Prostate gland (tissue), 2 donors: ENCODE results near the gene STAG1. TPM values are rescaled to one million over a fixed set of nuclear protein-coding genes. Genes with fewer than 3 reads are reported as not detected.

ENCODE experiments used
- DNase-seq: peaks from one replicate; pipeline ENCODE4 v3.0.0-alpha.2; 2019; ENCODE audit warnings: low spot score
- H3K27ac ChIP-seq, 2 donors: fragments of 200-600 bp; sonication (generic); 2 replicates each; pipeline ENCODE4 v1.5.1; 2017 to 2019
- H3K27me3 ChIP-seq: fragments of 200-600 bp; sonication (generic); replicated peaks from 2 replicates; pipeline ENCODE4 v1.5.1; 2019; ENCODE audit not compliant: insufficient read depth
- H3K36me3 ChIP-seq, 2 donors: fragments of 200-600 bp; sonication (generic); 1 replicate in 1 of 2; 2 replicates in 1 of 2; pipeline versions ENCODE4 v1.5.1 to v1.8.1; 2017 to 2019
- H3K4me1 ChIP-seq: fragments of 200-600 bp; sonication (generic); replicated peaks from 2 replicates; pipeline ENCODE4 v1.5.1; 2019
- H3K4me3 ChIP-seq, 2 donors: fragments of 200-600 bp; sonication (generic); 2 replicates each; pipeline ENCODE4 v1.5.1; 2017 to 2019
- H3K9me3 ChIP-seq: fragments of 200-600 bp; sonication (generic); 2 replicates; pipeline ENCODE4 v1.5.1; 2017
- POLR2A ChIP-seq: fragments of 450-650 bp; IDR thresholded peaks from one replicate; pipeline ENCODE4 v1.6.1; 2016; ENCODE audit warnings: antibody characterized with exemption, mild to moderate bottlenecking
- POLR2AphosphoS5 ChIP-seq: sonication (generic); formaldehyde crosslinking; IDR thresholded peaks from one replicate; pipeline ENCODE4 v1.6.1; 2017; ENCODE audit warnings: antibody characterized with exemption
- WGBS: methylation state at CpG from one replicate; pipeline ENCODE4 v1.1.5; 2018; 5-methylcytosine and 5-hydroxymethylcytosine counted together
- intact Hi-C: fragments of 100-400 bp; cut with DNase I; formaldehyde crosslinking; loops from one replicate; pipeline ENCODE4 v1.14.2; 2022
- total RNA-seq, 2 donors: library from RNA; depleted of rRNA; stranded (reverse); fragments of >200 nt; gene quantifications; one replicate each; pipeline ENCODE4 v1.1.0, GENCODE V29; 2016
- TF ChIP-seq, protein P1 (sequence below), 4 experiments: fragments of 200-600 bp in 2 of 4; fragments of 450-650 bp in 2 of 4; sonication (generic) in 2 of 4; IDR thresholded peaks; 1 replicate in 3 of 4; 2 replicates in 1 of 4; pipeline ENCODE4 v1.5.1; 2016 to 2019; ENCODE audit warnings: antibody characterized with exemption in 4 of 4, mild to moderate bottlenecking in 2 of 4, moderate library complexity in 2 of 4

STAG1 gene
- total RNA-seq, 2 donors from 2014 or later: 21.9 to 34.1 TPM

DNA sequence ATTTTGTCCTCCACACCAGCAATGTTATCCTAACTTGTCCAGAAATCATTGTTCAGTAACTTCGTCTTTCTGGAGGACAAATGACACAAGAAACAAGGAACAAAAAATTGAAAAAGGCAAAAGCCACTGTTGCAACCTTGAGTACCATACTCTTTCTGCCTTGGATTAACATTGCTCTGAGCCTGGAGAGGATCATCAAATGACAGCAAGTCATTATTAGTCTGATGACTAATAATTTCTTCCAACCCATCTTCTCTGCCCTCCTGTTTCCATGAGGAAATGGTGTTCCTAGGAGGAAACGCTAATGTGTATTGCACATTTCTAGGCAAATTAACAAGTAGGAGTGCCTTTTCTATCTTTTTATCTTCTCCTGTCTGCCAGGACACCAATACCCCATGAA, 348.1 kb downstream of the STAG1 start:
- no peaks in the 10 kb centered on the region for H3K4me1 ChIP-seq
- H3K27ac ChIP-seq: no peak overlapping the region
- no peaks in the 10 kb centered on the region for H3K36me3 ChIP-seq
- TF ChIP-seq POLR2A (no peak), POLR2AphosphoS5 (no peak)
- TF ChIP-seq, protein P1, sequence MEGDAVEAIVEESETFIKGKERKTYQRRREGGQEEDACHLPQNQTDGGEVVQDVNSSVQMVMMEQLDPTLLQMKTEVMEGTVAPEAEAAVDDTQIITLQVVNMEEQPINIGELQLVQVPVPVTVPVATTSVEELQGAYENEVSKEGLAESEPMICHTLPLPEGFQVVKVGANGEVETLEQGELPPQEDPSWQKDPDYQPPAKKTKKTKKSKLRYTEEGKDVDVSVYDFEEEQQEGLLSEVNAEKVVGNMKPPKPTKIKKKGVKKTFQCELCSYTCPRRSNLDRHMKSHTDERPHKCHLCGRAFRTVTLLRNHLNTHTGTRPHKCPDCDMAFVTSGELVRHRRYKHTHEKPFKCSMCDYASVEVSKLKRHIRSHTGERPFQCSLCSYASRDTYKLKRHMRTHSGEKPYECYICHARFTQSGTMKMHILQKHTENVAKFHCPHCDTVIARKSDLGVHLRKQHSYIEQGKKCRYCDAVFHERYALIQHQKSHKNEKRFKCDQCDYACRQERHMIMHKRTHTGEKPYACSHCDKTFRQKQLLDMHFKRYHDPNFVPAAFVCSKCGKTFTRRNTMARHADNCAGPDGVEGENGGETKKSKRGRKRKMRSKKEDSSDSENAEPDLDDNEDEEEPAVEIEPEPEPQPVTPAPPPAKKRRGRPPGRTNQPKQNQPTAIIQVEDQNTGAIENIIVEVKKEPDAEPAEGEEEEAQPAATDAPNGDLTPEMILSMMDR (IDR thresholded peaks at IDR 0.05): no peak
- no peaks in the 10 kb centered on the region for H3K27me3 ChIP-seq
- intact Hi-C loops: no loop called here
- no peaks in the 10 kb centered on the region for H3K9me3 ChIP-seq
- WGBS: 97% methylated on average over 2 of the region's 2 CpGs
- no peak for DNase-seq
- no peak overlapping the region for H3K4me3 ChIP-seq

- H3K9me3 ChIP-seq: no peaks in the 10 kb centered on the region
- H3K27me3 ChIP-seq: no peaks in the 10 kb centered on the region
- TF ChIP-seq POLR2AphosphoS5: no peak
- TF ChIP-seq, protein P1 (IDR thresholded peaks at IDR 0.05): no peak
- no peak for TF ChIP-seq POLR2A
- H3K4me3 ChIP-seq: no peak overlapping the region
- intact Hi-C loops: loop anchor here (10.0 kb wide), 1 partner anchor 618 kb away; no protein-coding TSS in a partner anchor
- H3K4me1 ChIP-seq: no peaks in the 10 kb centered on the region
- no peak overlapping the region for H3K27ac ChIP-seq
- no peaks in the 10 kb centered on the region for H3K36me3 ChIP-seq
- DNase-seq: no peak
Measured at GRCh38 chr3:136396916-136397315, 355.3 kb downstream of the STAG1 start.

- TF ChIP-seq POLR2A (no peak), POLR2AphosphoS5 (no peak)
- TF ChIP-seq, protein P1 (IDR thresholded peaks at IDR 0.05): no peak
- intact Hi-C loops: loop anchor here (10.0 kb wide), 1 partner anchor 624 kb away; no protein-coding TSS in a partner anchor
- 93% methylated on average over 3 of the region's 3 CpGs for WGBS
- no peak for DNase-seq
- Histone ChIP-seq H3K4me3 (no peak overlapping the region), H3K9me3 (no peaks in the 10 kb centered on the region), H3K27me3 (no peaks in the 10 kb centered on the region), H3K27ac (no peak overlapping the region), H3K4me1 (no peaks in the 10 kb centered on the region), H3K36me3 (no peaks in the 10 kb centered on the region)
Measured at GRCh38 chr3:136390574-136390973, 361.6 kb downstream of the STAG1 start.

- Histone ChIP-seq H3K4me3 (no peak overlapping the region), H3K27me3 (no peaks in the 10 kb centered on the region), H3K36me3 (no peaks in the 10 kb centered on the region), H3K9me3 (no peaks in the 10 kb centered on the region), H3K4me1 (no peaks in the 10 kb centered on the region), H3K27ac (no peak overlapping the region)
- intact Hi-C loops: no loop called here
- WGBS: 15% methylated on average over 1 of the region's 1 CpG
- DNase-seq: no peak
- TF ChIP-seq POLR2AphosphoS5 (no peak), POLR2A (no peak)
- TF ChIP-seq, protein P1 (IDR thresholded peaks at IDR 0.05): no peak
Measured at GRCh38 chr3:136387031-136387430, 365.1 kb downstream of the STAG1 start.

DNA sequence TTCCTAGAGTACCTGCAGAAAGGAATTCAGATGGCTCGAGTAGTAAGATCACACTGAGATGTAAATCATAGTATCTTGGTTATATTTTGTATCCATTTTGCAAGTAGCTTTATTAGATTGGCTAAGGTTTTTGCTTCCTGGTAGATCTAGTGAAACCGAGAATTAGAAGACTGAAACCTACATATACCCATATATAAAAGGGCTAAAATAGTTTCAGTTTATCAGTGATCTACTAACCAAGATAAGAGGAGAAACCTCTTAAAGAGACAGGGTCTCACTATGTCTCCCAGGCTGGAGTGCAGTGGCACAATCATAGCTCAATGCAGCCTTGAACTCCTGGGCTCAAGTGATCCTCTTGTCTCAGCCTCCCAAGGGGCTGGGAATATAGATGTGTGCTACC, 366.7 kb downstream of the STAG1 start:
- DNase-seq: no peak
- Histone ChIP-seq H3K4me1 (no peaks in the 10 kb centered on the region), H3K27ac (no peak overlapping the region), H3K36me3 (no peaks in the 10 kb centered on the region), H3K27me3 (no peaks in the 10 kb centered on the region), H3K9me3 (no peaks in the 10 kb centered on the region), H3K4me3 (no peak overlapping the region)
- intact Hi-C loops: no loop called here
- WGBS: 90% methylated on average over 2 of the region's 2 CpGs
- TF ChIP-seq POLR2AphosphoS5: no peak
- no peak for TF ChIP-seq POLR2A
- TF ChIP-seq, protein P1 (IDR thresholded peaks at IDR 0.05): no peak
